Transverse colon (tissue), 4 donors: ENCODE measurements around the gene GPHA2.

ENCODE experiments used
- CTCF ChIP-seq, 5 experiments: fragments of 200-600 bp in 3 of 5; fragments of 450-650 bp in 2 of 5; sonication (generic) in 3 of 5; IDR thresholded peaks; 1 replicate in 2 of 5; 2 replicates in 3 of 5; pipeline ENCODE4 v1.5.1; 2016 to 2017; ENCODE audit warnings: antibody characterized with exemption in 5 of 5, inconsistent platforms in 3 of 5, mild to moderate bottlenecking in 2 of 5, moderate library complexity in 1 of 5
- EP300 ChIP-seq: sonication (generic); formaldehyde crosslinking; IDR thresholded peaks from one replicate; pipeline ENCODE4 v1.6.1; 2017; ENCODE audit warnings: antibody characterized with exemption, low read depth
- POLR2A ChIP-seq: fragments of 450-650 bp; IDR thresholded peaks from one replicate; pipeline ENCODE4 v1.6.1; 2016; ENCODE audit warnings: antibody characterized with exemption, mild to moderate bottlenecking, moderate library complexity
- POLR2AphosphoS5 ChIP-seq, 3 donors: sonication (generic); formaldehyde crosslinking; IDR thresholded peaks; one replicate each; pipeline ENCODE4 v1.6.1; 2016; ENCODE audit warnings: antibody characterized with exemption in 3 of 3

DNA sequence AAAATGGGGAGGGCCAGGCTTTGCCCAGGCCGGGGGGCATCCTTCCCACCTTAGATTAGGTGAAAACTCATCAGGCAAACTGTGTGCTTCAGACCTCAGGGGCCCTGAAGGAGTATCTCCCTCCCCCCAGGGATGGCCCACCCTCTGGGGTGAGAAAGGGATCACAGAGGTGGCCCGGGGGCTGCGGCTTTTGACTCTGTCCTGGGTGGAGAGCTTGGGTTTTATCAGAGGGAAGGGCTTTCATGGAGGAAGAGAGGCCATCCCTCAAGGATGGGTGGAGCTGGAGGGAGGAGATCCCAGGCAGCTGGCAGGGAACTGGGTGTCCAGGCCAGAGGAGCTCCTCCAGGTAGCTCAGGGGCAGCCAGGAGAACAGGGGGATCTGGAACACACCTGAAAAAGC, 14.3 kb downstream of the GPHA2 start:
- TF ChIP-seq POLR2A: no peak
- no peak for TF ChIP-seq CTCF (IDR thresholded peaks at IDR 0.05)
- TF ChIP-seq POLR2AphosphoS5 (IDR thresholded peaks at IDR 0.05): no peak
- TF ChIP-seq EP300: no peak
